Hematopoietic multipotent progenitor cell (in vitro differentiated cells): ENCODE measurements around the gene SIL1. TPM values are rescaled to one million over a fixed set of nuclear protein-coding genes. Genes with fewer than 3 reads are reported as not detected.

Source experiments
- DNase-seq, 3 donors: peaks; one replicate each; pipeline ENCODE4 v3.0.0-alpha.2; 2011 to 2015; ENCODE audit warnings: low read depth in 2 of 3, low spot score in 2 of 3
- total RNA-seq: library from RNA; depleted of rRNA; stranded (reverse); fragments of >200 nt; gene quantifications from one replicate; pipeline ENCODE4 v1.2.3, GENCODE V29; 2012

The SIL1 gene
- total RNA-seq, 1 donor: 105 TPM

GRCh38 chr5:139147483-139148087, 50.6 kb downstream of the SIL1 start:
- no peak for DNase-seq

GRCh38 chr5:139146809-139147482, 51.2 kb downstream of the SIL1 start:
- DNase-seq: no peak

- DNase-seq: peak in 1 of 3 donors; percentile 63
These were observed 56.5 kb downstream of the SIL1 start for GRCh38 chr5:139141446-139142204.

GRCh38 chr5:139140591-139141071, 57.5 kb downstream of the SIL1 start:
- DNase-seq: peak in 2 of 3 donors; percentile 33 to 68

GRCh38 chr5:139138809-139139208, 59.4 kb downstream of the SIL1 start:
- DNase-seq: peak in 1 of 3 donors; percentile 31

- DNase-seq: no peak
These were observed 60.1 kb downstream of the SIL1 start for GRCh38 chr5:139138109-139138508.

GRCh38 chr5:139137697-139138096, 60.5 kb downstream of the SIL1 start:
- peak in 2 of 3 donors; percentile 31 to 49 for DNase-seq

- no peak for DNase-seq
These were observed 63.3 kb downstream of the SIL1 start for GRCh38 chr5:139134906-139135305.

GRCh38 chr5:139133282-139133681, 64.9 kb downstream of the SIL1 start:
- no peak for DNase-seq

GRCh38 chr5:139132515-139132914, 65.7 kb downstream of the SIL1 start:
- DNase-seq: no peak

- DNase-seq: no peak
These were observed 66.2 kb downstream of the SIL1 start for GRCh38 chr5:139131921-139132432.

- DNase-seq: no peak
These were observed 66.7 kb downstream of the SIL1 start for GRCh38 chr5:139131465-139131864.

- no peak for DNase-seq
These were observed 67.1 kb downstream of the SIL1 start for GRCh38 chr5:139131062-139131461.

GRCh38 chr5:139130214-139130613, 68.0 kb downstream of the SIL1 start:
- no peak for DNase-seq

GRCh38 chr5:139126711-139127111, 71.5 kb downstream of the SIL1 start:
- no peak for DNase-seq

GRCh38 chr5:139125991-139126390, 72.2 kb downstream of the SIL1 start:
- DNase-seq: no peak

GRCh38 chr5:139124774-139125520, 73.2 kb downstream of the SIL1 start:
- no peak for DNase-seq

- DNase-seq: no peak
These were observed 77.0 kb downstream of the SIL1 start for GRCh38 chr5:139121120-139121519.

- DNase-seq: no peak
These were observed 77.6 kb downstream of the SIL1 start for GRCh38 chr5:139120521-139120920.

- no peak for DNase-seq
These were observed 79.4 kb downstream of the SIL1 start for GRCh38 chr5:139118804-139119203.
